Esophagus muscularis mucosa (tissue), 4 donors: ENCODE results near the gene F5. TPM values are rescaled to one million over a fixed set of nuclear protein-coding genes. Genes with fewer than 3 reads are reported as not detected.

ENCODE experiments used
- DNase-seq: peaks from one replicate; pipeline ENCODE4 v3.0.0-alpha.2; 2017; ENCODE audit errors: extremely low spot score
- H3K27ac ChIP-seq, 4 donors: fragments of 200-600 bp; sonication (generic); replicated peaks in 1 of 4; 1 replicate in 3 of 4; 2 replicates in 1 of 4; pipeline ENCODE4 v1.5.1; 2016 to 2019; ENCODE audit warnings: mild to moderate bottlenecking in 1 of 4
- H3K27me3 ChIP-seq, 4 donors: fragments of 200-600 bp; sonication (generic); one replicate each; pipeline versions ENCODE4 v1.5.1 to v1.6.0; 2016 to 2019
- H3K36me3 ChIP-seq, 4 donors: fragments of 200-600 bp; sonication (generic); one replicate each; pipeline ENCODE4 v1.5.1; 2016 to 2019
- H3K4me1 ChIP-seq, 4 donors: fragments of 200-600 bp; sonication (generic); one replicate each; pipeline ENCODE4 v1.5.1; 2016 to 2019
- H3K4me3 ChIP-seq, 4 donors: fragments of 200-600 bp; sonication (generic); 1 replicate in 2 of 4; 2 replicates in 2 of 4; pipeline ENCODE4 v1.5.1; 2016 to 2019; ENCODE audit warnings: mild to moderate bottlenecking in 4 of 4, moderate library complexity in 1 of 4
- H3K9me3 ChIP-seq, 4 donors: fragments of 200-600 bp; sonication (generic); 1 replicate in 3 of 4; 2 replicates in 1 of 4; pipeline ENCODE4 v1.5.1; 2016 to 2019
- CTCF ChIP-seq, 3 experiments: fragments of 200-600 bp in 2 of 3; fragments of 450-650 bp in 1 of 3; sonication (generic) in 2 of 3; IDR thresholded peaks; one replicate each; pipeline ENCODE4 v1.5.1; 2017 to 2019; ENCODE audit warnings: antibody characterized with exemption in 3 of 3, mild to moderate bottlenecking in 2 of 3, moderate library complexity in 1 of 3
- EP300 ChIP-seq: sonication (generic); formaldehyde crosslinking; IDR thresholded peaks from one replicate; pipeline ENCODE4 v1.6.1; 2017; ENCODE audit warnings: antibody characterized with exemption
- POLR2A ChIP-seq: fragments of 450-650 bp; IDR thresholded peaks from one replicate; pipeline ENCODE4 v1.6.1; 2017; ENCODE audit warnings: antibody characterized with exemption, moderate library complexity, mild to moderate bottlenecking, low read depth
- POLR2AphosphoS5 ChIP-seq, 2 donors: sonication (generic); formaldehyde crosslinking; IDR thresholded peaks; one replicate each; pipeline ENCODE4 v1.6.1; 2017; ENCODE audit warnings: antibody characterized with exemption in 2 of 2
- WGBS: methylation state at CpG from one replicate; pipeline ENCODE4 v1.1.5; 2018; 5-methylcytosine and 5-hydroxymethylcytosine counted together
- intact Hi-C: fragments of 100-400 bp; cut with DNase I; formaldehyde crosslinking; loops from one replicate; pipeline ENCODE4 v1.15.1; 2023
- total RNA-seq, 4 donors: library from RNA; depleted of rRNA; stranded (reverse); fragments of >200 nt; gene quantifications; one replicate each; pipeline versions ENCODE4 v1.1.0 to v1.2.1, GENCODE V29; 2016

The F5 gene
- total RNA-seq, 4 donors from 2014 or later: 0.13 to 1.2 (median 0.34) TPM; not detected in 1

- Histone ChIP-seq H3K9me3 (no peaks in the 10 kb centered on the region), H3K27ac (no peak overlapping the region), H3K27me3 (no peaks in the 10 kb centered on the region), H3K36me3 (peaks cover 0 to 16% (median 0%) of the 10 kb centered on the region in 4 donors), H3K4me3 (no peak overlapping the region), H3K4me1 (no peaks in the 10 kb centered on the region)
- no peak for TF ChIP-seq CTCF (IDR thresholded peaks at IDR 0.05)
- TF ChIP-seq POLR2A: no peak
- intact Hi-C loops: no loop called here
- 81% methylated on average over 3 of the region's 3 CpGs for WGBS
- DNase-seq: no peak
These were observed 59.3 kb downstream of the F5 start for GRCh38 chr1:169527001-169527400.

GRCh38 chr1:169526120-169526832 lies 60.0 kb downstream of the F5 start:
- Histone ChIP-seq H3K4me3 (no peak overlapping the region), H3K27me3 (no peaks in the 10 kb centered on the region), H3K9me3 (no peaks in the 10 kb centered on the region), H3K27ac (no peak overlapping the region), H3K4me1 (no peaks in the 10 kb centered on the region), H3K36me3 (peaks cover 0 to 16% (median 0%) of the 10 kb centered on the region in 4 donors)
- WGBS: 91% methylated on average over 1 of the region's 1 CpG
- intact Hi-C loops: no loop called here
- no peak for DNase-seq
- TF ChIP-seq POLR2AphosphoS5 (IDR thresholded peaks at IDR 0.05): no peak
- no peak for TF ChIP-seq CTCF (IDR thresholded peaks at IDR 0.05)
- TF ChIP-seq POLR2A: no peak
- no peak for TF ChIP-seq EP300

- no peak for DNase-seq
- peaks cover 0 to 19% (median 0%) of the 10 kb centered on the region in 4 donors for H3K36me3 ChIP-seq
- no peaks in the 10 kb centered on the region for H3K9me3 ChIP-seq
- WGBS: 82% methylated on average over 1 of the region's 1 CpG
- no peak overlapping the region for H3K4me3 ChIP-seq
- H3K27ac ChIP-seq: no peak overlapping the region
- H3K27me3 ChIP-seq: no peaks in the 10 kb centered on the region
- H3K4me1 ChIP-seq: no peaks in the 10 kb centered on the region
- TF ChIP-seq POLR2A: no peak
- no peak for TF ChIP-seq CTCF (IDR thresholded peaks at IDR 0.05)
- no peak for TF ChIP-seq EP300
- no peak for TF ChIP-seq POLR2AphosphoS5 (IDR thresholded peaks at IDR 0.05)
- intact Hi-C loops: no loop called here
These were observed 60.9 kb downstream of the F5 start for GRCh38 chr1:169525391-169525790.

- H3K27ac ChIP-seq: no peak overlapping the region
- no peak for TF ChIP-seq EP300
- no peak for TF ChIP-seq POLR2A
- TF ChIP-seq CTCF (IDR thresholded peaks at IDR 0.05): no peak
- TF ChIP-seq POLR2AphosphoS5 (IDR thresholded peaks at IDR 0.05): no peak
- intact Hi-C loops: no loop called here
These were observed 62.4 kb downstream of the F5 start for GRCh38 chr1:169523904-169524303.

GRCh38 chr1:169521226-169521625 lies 65.1 kb downstream of the F5 start:
- Histone ChIP-seq H3K9me3 (no peaks in the 10 kb centered on the region), H3K27ac (no peak overlapping the region), H3K4me1 (no peaks in the 10 kb centered on the region), H3K4me3 (no peak overlapping the region), H3K27me3 (no peaks in the 10 kb centered on the region), H3K36me3 (peaks cover 0 to 21% (median 0%) of the 10 kb centered on the region in 4 donors)
- TF ChIP-seq POLR2A (no peak), EP300 (no peak), POLR2AphosphoS5 (IDR thresholded peaks at IDR 0.05) (no peak), CTCF (IDR thresholded peaks at IDR 0.05) (no peak)
- WGBS: 95% methylated on average over 1 of the region's 1 CpG
- DNase-seq: no peak
- intact Hi-C loops: no loop called here

More at GRCh38 chr1:169523904-169524303, 62.4 kb downstream of the F5 start:
- DNase-seq: no peak
- Histone ChIP-seq H3K9me3 (no peaks in the 10 kb centered on the region), H3K27me3 (no peaks in the 10 kb centered on the region), H3K4me3 (no peak overlapping the region), H3K36me3 (peaks cover 0 to 22% (median 0%) of the 10 kb centered on the region in 4 donors), H3K4me1 (no peaks in the 10 kb centered on the region)
